ENCODE data around the gene ENTPD6.
"Not testable (repeated sequence)": the region's sequence is repeated elsewhere in the genome, so short reads cannot be mapped to it uniquely, and the experiment has no call there.

ENTPD6 gene

GRCh38 chr20:25259358-25259757 lies 63.8 kb downstream of the ENTPD6 start:
- DNase-seq: no peak

- no peak for DNase-seq
These were observed 64.3 kb downstream of the ENTPD6 start for GRCh38 chr20:25259788-25260254.

- DNase-seq: not testable (repeated sequence)
These were observed 65.4 kb downstream of the ENTPD6 start for GRCh38 chr20:25260770-25261437.

- DNase-seq: no peak
These were observed 73.7 kb downstream of the ENTPD6 start for GRCh38 chr20:25269057-25269832.

GRCh38 chr20:25269833-25270170 lies 74.3 kb downstream of the ENTPD6 start:
- no peak for DNase-seq

GRCh38 chr20:25270829-25271251 lies 75.3 kb downstream of the ENTPD6 start:
- peak; percentile 81 for DNase-seq

GRCh38 chr20:25271486-25272222 lies 76.1 kb downstream of the ENTPD6 start:
- no peak for DNase-seq

GRCh38 chr20:25272223-25273000 lies 76.9 kb downstream of the ENTPD6 start:
- DNase-seq: no peak

- no peak for DNase-seq
These were observed 77.5 kb downstream of the ENTPD6 start for GRCh38 chr20:25273046-25273445.

- DNase-seq: no peak
These were observed 78.2 kb downstream of the ENTPD6 start for GRCh38 chr20:25273541-25274358.

- no peak for DNase-seq
These were observed 79.0 kb downstream of the ENTPD6 start for GRCh38 chr20:25274481-25274880.

GRCh38 chr20:25274891-25275812 lies 79.6 kb downstream of the ENTPD6 start:
- no peak for DNase-seq

GRCh38 chr20:25275813-25276532 lies 80.5 kb downstream of the ENTPD6 start:
- no peak for DNase-seq
